Retinal pigment epithelial cell (primary cell): Measurements from ENCODE around the gene ARID1B.

Source experiments
- DNase-seq: peaks from one replicate; pipeline ENCODE4 v3.0.0-alpha.2; 2010; ENCODE audit warnings: low read depth
- H3K4me3 ChIP-seq: 2 replicates; pipeline ENCODE4 v1.5.1; 2011; ENCODE audit warnings: mild to moderate bottlenecking, low read length, control low read depth, moderate library complexity
- TF ChIP-seq, protein P1 (sequence below): conservative IDR thresholded peaks from 2 replicates; pipeline ENCODE4 v1.5.1; 2011; ENCODE audit warnings: low read depth, low read length, control low read depth, inconsistent platforms

ARID1B gene

DNA sequence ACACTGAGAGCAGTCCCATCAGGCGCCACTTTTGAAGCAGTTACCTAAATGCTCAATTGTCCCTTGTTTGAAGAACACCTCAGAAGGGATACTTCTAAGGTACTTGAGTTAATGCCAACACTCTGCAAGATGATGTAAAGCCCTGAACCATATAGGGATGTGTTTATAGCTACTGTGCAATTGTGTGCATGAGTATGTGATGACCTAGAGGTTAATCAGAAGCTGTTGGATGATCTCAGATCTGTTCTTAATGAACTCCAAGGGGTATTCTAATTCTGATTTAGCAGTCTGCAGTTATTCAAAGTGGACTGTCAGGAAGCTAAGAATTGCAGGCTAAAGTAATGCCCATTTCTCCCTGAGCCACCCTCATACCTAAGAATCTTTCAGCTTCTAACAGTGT is 387.8 kb downstream of the ARID1B start:
- no peak for DNase-seq
- no peak overlapping the region for H3K4me3 ChIP-seq
- TF ChIP-seq, protein P1, sequence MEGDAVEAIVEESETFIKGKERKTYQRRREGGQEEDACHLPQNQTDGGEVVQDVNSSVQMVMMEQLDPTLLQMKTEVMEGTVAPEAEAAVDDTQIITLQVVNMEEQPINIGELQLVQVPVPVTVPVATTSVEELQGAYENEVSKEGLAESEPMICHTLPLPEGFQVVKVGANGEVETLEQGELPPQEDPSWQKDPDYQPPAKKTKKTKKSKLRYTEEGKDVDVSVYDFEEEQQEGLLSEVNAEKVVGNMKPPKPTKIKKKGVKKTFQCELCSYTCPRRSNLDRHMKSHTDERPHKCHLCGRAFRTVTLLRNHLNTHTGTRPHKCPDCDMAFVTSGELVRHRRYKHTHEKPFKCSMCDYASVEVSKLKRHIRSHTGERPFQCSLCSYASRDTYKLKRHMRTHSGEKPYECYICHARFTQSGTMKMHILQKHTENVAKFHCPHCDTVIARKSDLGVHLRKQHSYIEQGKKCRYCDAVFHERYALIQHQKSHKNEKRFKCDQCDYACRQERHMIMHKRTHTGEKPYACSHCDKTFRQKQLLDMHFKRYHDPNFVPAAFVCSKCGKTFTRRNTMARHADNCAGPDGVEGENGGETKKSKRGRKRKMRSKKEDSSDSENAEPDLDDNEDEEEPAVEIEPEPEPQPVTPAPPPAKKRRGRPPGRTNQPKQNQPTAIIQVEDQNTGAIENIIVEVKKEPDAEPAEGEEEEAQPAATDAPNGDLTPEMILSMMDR = no peak

DNA sequence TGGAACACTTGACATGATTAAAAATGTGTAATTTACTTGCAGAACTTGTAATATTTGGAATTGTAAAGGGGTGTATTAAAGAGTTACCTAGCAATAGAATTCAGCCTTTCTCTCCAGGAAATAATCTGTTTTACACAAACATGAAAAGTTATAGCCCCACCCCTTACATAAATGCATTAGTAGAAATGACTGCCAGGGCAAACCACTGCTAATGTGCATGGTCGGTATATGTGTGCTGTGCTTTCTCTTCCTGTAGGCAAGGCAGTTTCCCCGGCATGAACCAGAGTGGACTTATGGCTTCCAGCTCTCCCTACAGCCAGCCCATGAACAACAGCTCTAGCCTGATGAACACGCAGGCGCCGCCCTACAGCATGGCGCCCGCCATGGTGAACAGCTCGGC is 389.6 kb downstream of the ARID1B start:
- H3K4me3 ChIP-seq = no peak overlapping the region
- TF ChIP-seq, protein P1 = no peak
- no peak for DNase-seq

DNA sequence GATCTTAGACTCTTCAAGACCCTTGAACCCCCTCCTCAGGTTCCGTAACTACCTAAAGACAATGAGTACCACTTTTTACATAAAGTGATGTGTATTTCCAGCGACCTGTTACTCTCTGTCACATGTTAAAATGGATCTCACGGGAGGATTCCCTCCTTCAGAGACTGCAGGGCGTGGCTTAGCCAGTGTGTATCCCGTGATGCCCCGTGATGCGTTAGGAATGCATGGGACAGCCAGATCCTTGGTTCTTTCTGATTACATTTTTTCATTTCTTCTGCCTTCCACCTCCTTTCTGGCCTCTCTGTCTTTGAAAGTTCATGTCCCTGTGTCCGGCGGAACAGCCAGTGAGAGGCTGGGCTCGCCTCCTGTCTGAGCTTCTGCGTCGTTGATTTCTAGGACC is 390.7 kb downstream of the ARID1B start:
- no peak overlapping the region for H3K4me3 ChIP-seq
- TF ChIP-seq, protein P1 = no peak
- DNase-seq = no peak

DNA sequence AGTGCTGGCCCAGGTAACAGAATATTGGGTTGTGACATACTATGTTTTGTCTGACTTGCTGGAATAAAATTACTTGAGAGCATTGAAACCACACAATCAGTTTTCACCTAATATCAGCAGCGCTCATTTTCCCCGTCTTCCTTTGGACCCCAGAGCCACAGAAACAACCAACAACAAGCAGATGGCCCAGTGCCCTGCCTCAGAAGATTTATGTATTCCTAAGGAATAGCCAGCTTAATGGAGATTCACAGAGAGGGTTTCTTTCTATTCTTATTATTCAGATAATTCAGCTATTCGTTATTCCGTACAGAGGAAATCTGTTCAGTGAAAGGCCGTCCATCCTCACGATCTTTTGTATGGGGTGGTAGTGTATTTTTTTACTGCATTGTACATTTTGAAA is 391.3 kb downstream of the ARID1B start:
- TF ChIP-seq, protein P1 = no peak
- no peak for DNase-seq
- no peak overlapping the region for H3K4me3 ChIP-seq

DNA sequence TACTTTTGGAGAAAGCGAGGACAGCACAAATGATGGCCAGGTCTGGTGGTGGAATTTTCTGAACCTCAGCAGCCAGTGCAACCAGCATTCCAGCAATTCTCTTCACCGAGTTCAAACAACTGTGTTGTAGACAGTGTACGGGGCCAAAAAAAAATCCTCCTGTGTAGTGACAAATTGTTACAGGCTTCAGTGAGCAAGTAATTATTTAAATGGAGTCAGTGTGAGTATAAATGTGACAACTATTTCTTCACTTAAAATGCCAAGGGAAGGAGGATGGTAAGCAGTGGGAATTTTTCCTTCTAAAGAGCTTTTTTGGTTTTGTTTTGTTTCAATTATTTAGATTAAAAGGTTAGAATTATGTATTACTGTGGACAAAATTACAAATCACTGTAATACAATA is 392.0 kb downstream of the ARID1B start:
- TF ChIP-seq, protein P1 = no peak
- no peak for DNase-seq

DNA sequence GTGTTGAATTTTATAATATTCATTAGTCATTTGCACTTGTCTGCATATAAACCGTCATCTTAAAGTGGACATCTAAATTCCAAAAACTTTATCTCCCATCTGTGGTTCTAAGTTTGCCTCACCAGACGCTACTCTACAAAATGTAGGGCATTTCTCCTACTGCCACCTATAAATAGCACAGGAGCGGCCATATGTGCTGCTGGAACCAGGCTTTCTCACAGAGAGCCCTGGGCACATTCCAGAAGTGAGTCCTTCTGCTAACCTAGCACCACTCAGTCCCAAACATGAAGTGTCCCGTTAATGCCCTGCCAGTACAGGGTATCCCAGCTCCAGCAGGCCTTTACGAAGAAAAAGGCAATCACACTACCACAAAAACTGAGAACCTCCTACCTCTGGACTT is 392.5 kb downstream of the ARID1B start:
- DNase-seq = no peak
- TF ChIP-seq, protein P1 = no peak
- no peak overlapping the region for H3K4me3 ChIP-seq

More for the DNA sequence above, 392.0 kb downstream of the ARID1B start:
- H3K4me3 ChIP-seq = no peak overlapping the region

DNA sequence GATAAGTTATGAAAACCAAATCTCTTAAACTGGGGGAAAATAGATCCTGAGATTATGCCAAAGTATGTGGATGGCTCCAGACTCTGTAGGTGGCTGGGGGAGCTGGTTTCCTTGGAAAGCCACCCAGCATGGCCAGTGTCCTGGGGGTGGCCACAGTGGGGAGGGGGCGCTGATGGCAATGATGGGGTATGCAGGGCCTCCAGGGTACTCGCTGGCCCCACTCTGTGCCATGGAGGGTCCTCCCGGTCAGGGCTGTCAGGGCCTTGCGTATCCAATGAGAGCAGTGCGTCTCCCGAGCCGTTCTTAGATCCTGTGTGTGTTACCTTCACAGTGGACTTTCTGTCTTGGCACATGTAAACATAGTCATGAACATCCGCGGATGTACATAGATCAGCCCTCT is 393.4 kb downstream of the ARID1B start:
- DNase-seq = no peak
- TF ChIP-seq, protein P1 = no peak
- no peak overlapping the region for H3K4me3 ChIP-seq
